Lung (tissue), 12 donors: Measurements from ENCODE around the gene CYP2R1. TPM values are rescaled to one million over a fixed set of nuclear protein-coding genes. Genes with fewer than 3 reads are reported as not detected.

Experiments
- ATAC-seq: fragments of 200-7000 bp; cut with Tn5 transposase; one replicate; pipeline ENCODE4 v1.9.1; 2020; ENCODE audit warnings: moderate number of reproducible peaks; ENCODE audit not compliant: insufficient read depth, low FRiP score
- DNase-seq, 3 donors: peaks; one replicate each; pipeline ENCODE4 v3.0.0-alpha.2; 2013 to 2017
- H3K27ac ChIP-seq, 2 donors: one replicate each; pipeline ENCODE4 v1.5.1; 2013; ENCODE audit warnings: mild to moderate bottlenecking in 2 of 2, moderate library complexity in 2 of 2, control low read depth in 1 of 2, inconsistent platforms in 1 of 2, low read depth in 1 of 2, low read length in 1 of 2
- H3K27me3 ChIP-seq, 3 donors: one replicate each; pipeline ENCODE4 v1.5.1; 2013; ENCODE audit warnings: low read length in 2 of 3; ENCODE audit not compliant: control insufficient read depth in 3 of 3, insufficient read depth in 3 of 3
- H3K36me3 ChIP-seq, 4 donors: one replicate each; pipeline ENCODE4 v1.5.1; 2013; ENCODE audit warnings: low read length in 4 of 4, mild to moderate bottlenecking in 1 of 4, moderate library complexity in 1 of 4; ENCODE audit not compliant: control insufficient read depth in 4 of 4, insufficient read depth in 4 of 4
- H3K4me1 ChIP-seq, 5 donors: one replicate each; pipeline ENCODE4 v1.5.1; 2013; ENCODE audit warnings: low read length in 5 of 5, mild to moderate bottlenecking in 2 of 5, moderate library complexity in 1 of 5; ENCODE audit not compliant: control insufficient read depth in 5 of 5, insufficient read depth in 5 of 5
- H3K4me3 ChIP-seq: one replicate; pipeline ENCODE4 v1.5.1; 2013; ENCODE audit warnings: mild to moderate bottlenecking, control low read depth, moderate library complexity
- H3K9ac ChIP-seq, 2 donors: one replicate each; pipeline ENCODE4 v1.5.1; 2013; ENCODE audit warnings: low read length in 2 of 2, control low read depth in 1 of 2; ENCODE audit not compliant: insufficient read depth in 1 of 2
- H3K9me3 ChIP-seq, 4 donors: one replicate each; pipeline ENCODE4 v1.5.1; 2013; ENCODE audit warnings: low read length in 3 of 4, mild to moderate bottlenecking in 1 of 4, moderate library complexity in 1 of 4; ENCODE audit not compliant: control insufficient read depth in 4 of 4, insufficient read depth in 3 of 4
- WGBS, 2 donors: extraction: QIAGEN DNeasy Blood & Tissue Kit; methylation state at CpG; one replicate each; pipeline ENCODE4 v1.1.7; 2013; 5-methylcytosine and 5-hydroxymethylcytosine counted together
- polyA plus RNA-seq, 2 donors: library from polyadenylated mRNA; stranded (reverse); fragments of 200-250 nt; gene quantifications; one replicate each; pipeline ENCODE4 v1.2.1, GENCODE V29; 2013
- total RNA-seq, 2 donors: library from RNA; depleted of rRNA in 1 of 2; stranded (reverse); fragments of >200 nt in 1 of 2; gene quantifications; one replicate each; pipeline ENCODE4 v1.2.1, GENCODE V29; 2014 to 2021
- TF ChIP-seq, protein P1 (sequence below): IDR thresholded peaks from 2 replicates; pipeline ENCODE4 v1.5.1; 2012; ENCODE audit warnings: mild to moderate bottlenecking; ENCODE audit errors: control extremely low read depth, extremely low read depth
- donor health status: control.
- donor health status: control.
- donor health status: Bipolar disorder and iron deficiency.
- donor health status: healthy.
- donor health status: DM: yes; HTN: yes; CAD: no.

The CYP2R1 gene
- total and polyA plus RNA-seq, 4 donors, result 9.9 to 33.4 (median 19.2) TPM

DNA sequence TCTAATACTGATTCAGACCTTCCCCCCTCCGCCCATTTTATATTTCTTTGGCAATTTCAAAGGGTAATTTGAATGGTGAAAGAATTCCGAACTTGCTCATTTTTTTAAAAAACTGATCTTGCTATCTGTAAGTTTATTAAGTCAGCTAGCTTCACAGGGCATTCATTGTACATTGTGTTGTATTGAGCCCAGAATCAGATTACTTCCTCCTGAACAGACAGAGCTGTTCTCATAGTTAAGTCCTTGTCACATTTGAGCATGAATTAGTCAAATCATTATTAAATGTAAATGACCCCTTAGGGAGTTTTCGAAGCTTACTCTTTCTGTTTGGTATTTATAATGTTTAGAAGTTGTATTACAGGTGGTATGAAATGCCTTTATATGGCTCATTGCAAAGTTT is 34.4 kb downstream of the CYP2R1 start:
- DNase-seq (no peak), ATAC-seq (no peak)
- Histone ChIP-seq H3K27me3 (no peaks in the 10 kb centered on the region), H3K9ac (no peak overlapping the region), H3K4me3 (no peak overlapping the region), H3K4me1 (peaks cover 0 to 3% (median 0%) of the 10 kb centered on the region in 5 donors), H3K36me3 (peaks cover 0 to 4% (median 1%) of the 10 kb centered on the region in 4 donors), H3K9me3 (no peaks in the 10 kb centered on the region), H3K27ac (no peak overlapping the region)
- TF ChIP-seq, protein P1, sequence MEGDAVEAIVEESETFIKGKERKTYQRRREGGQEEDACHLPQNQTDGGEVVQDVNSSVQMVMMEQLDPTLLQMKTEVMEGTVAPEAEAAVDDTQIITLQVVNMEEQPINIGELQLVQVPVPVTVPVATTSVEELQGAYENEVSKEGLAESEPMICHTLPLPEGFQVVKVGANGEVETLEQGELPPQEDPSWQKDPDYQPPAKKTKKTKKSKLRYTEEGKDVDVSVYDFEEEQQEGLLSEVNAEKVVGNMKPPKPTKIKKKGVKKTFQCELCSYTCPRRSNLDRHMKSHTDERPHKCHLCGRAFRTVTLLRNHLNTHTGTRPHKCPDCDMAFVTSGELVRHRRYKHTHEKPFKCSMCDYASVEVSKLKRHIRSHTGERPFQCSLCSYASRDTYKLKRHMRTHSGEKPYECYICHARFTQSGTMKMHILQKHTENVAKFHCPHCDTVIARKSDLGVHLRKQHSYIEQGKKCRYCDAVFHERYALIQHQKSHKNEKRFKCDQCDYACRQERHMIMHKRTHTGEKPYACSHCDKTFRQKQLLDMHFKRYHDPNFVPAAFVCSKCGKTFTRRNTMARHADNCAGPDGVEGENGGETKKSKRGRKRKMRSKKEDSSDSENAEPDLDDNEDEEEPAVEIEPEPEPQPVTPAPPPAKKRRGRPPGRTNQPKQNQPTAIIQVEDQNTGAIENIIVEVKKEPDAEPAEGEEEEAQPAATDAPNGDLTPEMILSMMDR, result no peak
- 94 to 98% methylated on average over 3 of the region's 3 CpGs for WGBS, 2 donors

DNA sequence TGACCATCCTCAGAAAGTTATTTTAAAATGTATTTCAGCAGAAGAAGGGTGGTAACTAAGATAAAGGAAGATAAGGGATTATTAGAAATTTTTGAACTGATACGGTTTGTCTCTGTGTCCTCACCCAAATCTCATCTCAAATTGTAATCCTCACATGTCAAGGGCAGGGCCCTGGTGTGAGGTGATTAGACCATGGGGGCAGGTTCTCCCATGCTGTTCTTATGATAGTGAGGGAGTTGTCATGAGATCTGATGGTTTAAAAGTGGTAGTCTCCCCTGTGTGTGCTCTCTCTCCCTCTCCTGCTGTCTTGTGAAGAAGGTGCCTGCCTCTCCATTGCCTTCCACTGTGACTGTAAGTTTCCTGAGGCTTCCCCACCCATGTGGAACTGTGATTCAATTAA is 36.1 kb downstream of the CYP2R1 start:
- 91 to 98% methylated on average over 1 of the region's 1 CpG for WGBS, 2 donors
- no peak overlapping the region for H3K4me3 ChIP-seq
- no peak overlapping the region for H3K9ac ChIP-seq
- H3K36me3 ChIP-seq, result peaks cover 0 to 4% (median 0%) of the 10 kb centered on the region in 4 donors
- peaks cover 0 to 3% (median 0%) of the 10 kb centered on the region in 5 donors for H3K4me1 ChIP-seq
- no peaks in the 10 kb centered on the region for H3K9me3 ChIP-seq
- TF ChIP-seq, protein P1, result no peak
- ATAC-seq (no peak), DNase-seq (no peak)
- no peak overlapping the region for H3K27ac ChIP-seq
- no peaks in the 10 kb centered on the region for H3K27me3 ChIP-seq

DNA sequence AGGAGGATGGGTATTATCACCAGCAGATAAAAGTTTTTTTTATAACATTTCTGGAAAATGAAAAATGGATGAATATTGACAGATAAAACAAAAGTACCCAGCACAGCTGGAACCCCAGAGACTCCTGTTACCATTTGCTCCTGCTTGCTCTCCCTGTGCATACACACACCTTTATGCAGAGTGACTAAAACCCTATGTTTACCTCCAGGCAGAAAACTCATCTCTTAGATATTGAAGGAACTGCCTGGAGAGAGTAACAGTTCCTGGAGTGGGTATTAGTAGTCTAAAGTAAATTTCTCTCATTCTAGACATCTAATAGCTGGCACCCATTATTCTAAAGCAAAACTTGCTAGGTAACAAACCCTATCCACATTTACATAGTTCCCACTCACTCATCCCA is 38.0 kb downstream of the CYP2R1 start:
- ATAC-seq (no peak), DNase-seq (no peak)
- Histone ChIP-seq H3K4me3 (no peak overlapping the region), H3K27me3 (no peaks in the 10 kb centered on the region), H3K27ac (no peak overlapping the region), H3K9me3 (no peaks in the 10 kb centered on the region), H3K4me1 (no peaks in the 10 kb centered on the region), H3K9ac (no peak overlapping the region), H3K36me3 (no peaks in the 10 kb centered on the region)
- TF ChIP-seq, protein P1, result no peak

DNA sequence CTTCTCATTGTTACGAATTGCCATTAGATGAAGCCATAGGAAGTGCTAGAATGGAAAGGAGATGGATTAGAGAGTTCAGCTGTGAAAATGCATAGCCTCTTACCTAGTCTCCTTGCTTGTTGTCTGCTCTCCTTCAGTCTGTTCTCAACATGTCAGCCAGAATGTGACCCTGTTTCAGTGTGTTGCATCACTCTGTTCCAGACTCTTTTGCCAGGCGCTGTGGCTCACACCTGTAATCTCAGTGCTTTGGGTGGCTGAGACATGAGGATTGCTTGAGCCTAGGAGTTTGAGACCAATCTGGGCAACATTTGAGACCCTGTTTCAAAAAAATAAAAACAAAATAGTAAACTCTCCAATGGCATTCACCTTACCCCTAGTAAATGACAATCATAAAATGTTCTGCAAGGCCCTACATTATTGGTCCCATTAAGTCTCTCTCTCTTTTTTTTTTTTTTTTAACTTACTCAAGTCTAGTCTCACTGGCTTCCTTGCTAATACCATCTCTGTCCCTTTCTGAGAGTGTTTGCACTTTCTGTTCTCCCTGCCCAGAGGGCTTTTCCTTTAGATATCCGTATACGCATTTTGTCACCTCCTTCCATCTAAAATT is 39.4 kb downstream of the CYP2R1 start:
- TF ChIP-seq, protein P1, result no peak
- Histone ChIP-seq H3K9ac (no peak overlapping the region), H3K9me3 (no peaks in the 10 kb centered on the region), H3K4me3 (no peak overlapping the region), H3K4me1 (no peaks in the 10 kb centered on the region), H3K27me3 (no peaks in the 10 kb centered on the region), H3K27ac (no peak overlapping the region), H3K36me3 (no peaks in the 10 kb centered on the region)
- ATAC-seq (no peak), DNase-seq (no peak)
- WGBS, 2 donors, result 94 to 97% methylated on average over 4 of the region's 4 CpGs
